Thyroid gland (tissue), 4 donors: ENCODE measurements around the gene CAPZB.

Experiments
- POLR2A ChIP-seq, 2 donors: fragments of 450-650 bp; IDR thresholded peaks; one replicate each; pipeline ENCODE4 v1.6.1; 2017; ENCODE audit warnings: antibody characterized with exemption in 2 of 2, mild to moderate bottlenecking in 2 of 2, moderate library complexity in 1 of 2
- TF ChIP-seq, protein P1 (sequence below), 6 experiments: fragments of 200-600 bp in 3 of 6; fragments of 450-650 bp in 3 of 6; sonication (generic) in 3 of 6; IDR thresholded peaks; one replicate each; pipeline ENCODE4 v1.5.1; 2016 to 2019; ENCODE audit warnings: antibody characterized with exemption in 6 of 6, mild to moderate bottlenecking in 2 of 6, inconsistent platforms in 1 of 6, moderate library complexity in 1 of 6

GRCh38 chr1:19534281-19534680 is 48.9 kb upstream of the CAPZB start:
- TF ChIP-seq, protein P1, sequence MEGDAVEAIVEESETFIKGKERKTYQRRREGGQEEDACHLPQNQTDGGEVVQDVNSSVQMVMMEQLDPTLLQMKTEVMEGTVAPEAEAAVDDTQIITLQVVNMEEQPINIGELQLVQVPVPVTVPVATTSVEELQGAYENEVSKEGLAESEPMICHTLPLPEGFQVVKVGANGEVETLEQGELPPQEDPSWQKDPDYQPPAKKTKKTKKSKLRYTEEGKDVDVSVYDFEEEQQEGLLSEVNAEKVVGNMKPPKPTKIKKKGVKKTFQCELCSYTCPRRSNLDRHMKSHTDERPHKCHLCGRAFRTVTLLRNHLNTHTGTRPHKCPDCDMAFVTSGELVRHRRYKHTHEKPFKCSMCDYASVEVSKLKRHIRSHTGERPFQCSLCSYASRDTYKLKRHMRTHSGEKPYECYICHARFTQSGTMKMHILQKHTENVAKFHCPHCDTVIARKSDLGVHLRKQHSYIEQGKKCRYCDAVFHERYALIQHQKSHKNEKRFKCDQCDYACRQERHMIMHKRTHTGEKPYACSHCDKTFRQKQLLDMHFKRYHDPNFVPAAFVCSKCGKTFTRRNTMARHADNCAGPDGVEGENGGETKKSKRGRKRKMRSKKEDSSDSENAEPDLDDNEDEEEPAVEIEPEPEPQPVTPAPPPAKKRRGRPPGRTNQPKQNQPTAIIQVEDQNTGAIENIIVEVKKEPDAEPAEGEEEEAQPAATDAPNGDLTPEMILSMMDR (IDR thresholded peaks at IDR 0.05), result no peak
- TF ChIP-seq POLR2A (IDR thresholded peaks at IDR 0.05), result no peak
